Measurements from ENCODE around the gene WT1.
"Not testable (repeated sequence)": the region's sequence is repeated elsewhere in the genome, so short reads cannot be mapped to it uniquely, and the experiment has no call there.

DNA sequence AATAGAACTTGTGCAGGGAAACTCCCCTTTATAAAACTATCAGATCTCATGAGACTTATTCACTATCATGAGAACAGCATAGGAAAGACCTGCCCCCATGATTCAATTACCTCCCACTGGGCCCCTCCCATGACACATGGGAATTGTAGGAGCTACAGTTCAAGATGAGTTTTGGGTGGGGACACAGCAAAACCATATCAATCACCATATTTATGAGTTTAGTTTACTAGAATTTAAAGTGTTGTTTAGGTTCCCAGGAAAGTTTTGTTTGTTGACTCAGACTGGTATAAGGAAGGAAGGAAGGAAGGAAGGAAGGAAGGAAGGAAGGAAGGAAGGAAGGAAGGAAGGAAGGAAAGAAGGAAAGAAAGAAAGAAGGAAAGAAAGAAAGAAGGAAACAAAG is 65.4 kb downstream of the WT1 start:
- TF ChIP-seq, protein P1, sequence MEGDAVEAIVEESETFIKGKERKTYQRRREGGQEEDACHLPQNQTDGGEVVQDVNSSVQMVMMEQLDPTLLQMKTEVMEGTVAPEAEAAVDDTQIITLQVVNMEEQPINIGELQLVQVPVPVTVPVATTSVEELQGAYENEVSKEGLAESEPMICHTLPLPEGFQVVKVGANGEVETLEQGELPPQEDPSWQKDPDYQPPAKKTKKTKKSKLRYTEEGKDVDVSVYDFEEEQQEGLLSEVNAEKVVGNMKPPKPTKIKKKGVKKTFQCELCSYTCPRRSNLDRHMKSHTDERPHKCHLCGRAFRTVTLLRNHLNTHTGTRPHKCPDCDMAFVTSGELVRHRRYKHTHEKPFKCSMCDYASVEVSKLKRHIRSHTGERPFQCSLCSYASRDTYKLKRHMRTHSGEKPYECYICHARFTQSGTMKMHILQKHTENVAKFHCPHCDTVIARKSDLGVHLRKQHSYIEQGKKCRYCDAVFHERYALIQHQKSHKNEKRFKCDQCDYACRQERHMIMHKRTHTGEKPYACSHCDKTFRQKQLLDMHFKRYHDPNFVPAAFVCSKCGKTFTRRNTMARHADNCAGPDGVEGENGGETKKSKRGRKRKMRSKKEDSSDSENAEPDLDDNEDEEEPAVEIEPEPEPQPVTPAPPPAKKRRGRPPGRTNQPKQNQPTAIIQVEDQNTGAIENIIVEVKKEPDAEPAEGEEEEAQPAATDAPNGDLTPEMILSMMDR (IDR thresholded peaks at IDR 0.05; ENCODE audit: low read depth, low read length, missing input control): not testable (repeated sequence)
- not testable (repeated sequence) for TF ChIP-seq TAF1 (conservative IDR thresholded peaks at IDR 0.05); RAD21 (IDR thresholded peaks at IDR 0.05); JUND (IDR thresholded peaks at IDR 0.05); GABPA (IDR thresholded peaks at IDR 0.05 in 1 of 2, conservative IDR thresholded peaks at IDR 0.05 in 1 of 2); YY1 (IDR thresholded peaks at IDR 0.05)
- TF ChIP-seq, protein P2, sequence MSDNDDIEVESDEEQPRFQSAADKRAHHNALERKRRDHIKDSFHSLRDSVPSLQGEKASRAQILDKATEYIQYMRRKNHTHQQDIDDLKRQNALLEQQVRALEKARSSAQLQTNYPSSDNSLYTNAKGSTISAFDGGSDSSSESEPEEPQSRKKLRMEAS (IDR thresholded peaks at IDR 0.05): not testable (repeated sequence)
- TF ChIP-seq, protein P3, sequence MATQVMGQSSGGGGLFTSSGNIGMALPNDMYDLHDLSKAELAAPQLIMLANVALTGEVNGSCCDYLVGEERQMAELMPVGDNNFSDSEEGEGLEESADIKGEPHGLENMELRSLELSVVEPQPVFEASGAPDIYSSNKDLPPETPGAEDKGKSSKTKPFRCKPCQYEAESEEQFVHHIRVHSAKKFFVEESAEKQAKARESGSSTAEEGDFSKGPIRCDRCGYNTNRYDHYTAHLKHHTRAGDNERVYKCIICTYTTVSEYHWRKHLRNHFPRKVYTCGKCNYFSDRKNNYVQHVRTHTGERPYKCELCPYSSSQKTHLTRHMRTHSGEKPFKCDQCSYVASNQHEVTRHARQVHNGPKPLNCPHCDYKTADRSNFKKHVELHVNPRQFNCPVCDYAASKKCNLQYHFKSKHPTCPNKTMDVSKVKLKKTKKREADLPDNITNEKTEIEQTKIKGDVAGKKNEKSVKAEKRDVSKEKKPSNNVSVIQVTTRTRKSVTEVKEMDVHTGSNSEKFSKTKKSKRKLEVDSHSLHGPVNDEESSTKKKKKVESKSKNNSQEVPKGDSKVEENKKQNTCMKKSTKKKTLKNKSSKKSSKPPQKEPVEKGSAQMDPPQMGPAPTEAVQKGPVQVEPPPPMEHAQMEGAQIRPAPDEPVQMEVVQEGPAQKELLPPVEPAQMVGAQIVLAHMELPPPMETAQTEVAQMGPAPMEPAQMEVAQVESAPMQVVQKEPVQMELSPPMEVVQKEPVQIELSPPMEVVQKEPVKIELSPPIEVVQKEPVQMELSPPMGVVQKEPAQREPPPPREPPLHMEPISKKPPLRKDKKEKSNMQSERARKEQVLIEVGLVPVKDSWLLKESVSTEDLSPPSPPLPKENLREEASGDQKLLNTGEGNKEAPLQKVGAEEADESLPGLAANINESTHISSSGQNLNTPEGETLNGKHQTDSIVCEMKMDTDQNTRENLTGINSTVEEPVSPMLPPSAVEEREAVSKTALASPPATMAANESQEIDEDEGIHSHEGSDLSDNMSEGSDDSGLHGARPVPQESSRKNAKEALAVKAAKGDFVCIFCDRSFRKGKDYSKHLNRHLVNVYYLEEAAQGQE (IDR thresholded peaks at IDR 0.05): not testable (repeated sequence)

Measured in liver (tissue), 3 donors.